Bronchial epithelial cell (primary cell): Measurements from ENCODE around the gene EML6. TPM values are rescaled to one million over a fixed set of nuclear protein-coding genes. Genes with fewer than 3 reads are reported as not detected.

Source experiments
- DNase-seq: peaks from one replicate; pipeline ENCODE4 v3.0.0-alpha.2; 2010; ENCODE audit warnings: low read depth
- FAIRE-seq: peaks from 2 replicates; lab custom pipeline; 2011; peaks lifted over from hg19 to GRCh38; lab: Jason Lieb, UNC
- H3K27me3 ChIP-seq: 2 replicates; pipeline ENCODE4 v1.5.1; 2011; ENCODE audit warnings: low read length; ENCODE audit not compliant: control insufficient read depth, insufficient read depth
- H3K36me3 ChIP-seq: 2 replicates; pipeline ENCODE4 v1.5.1; 2011; ENCODE audit warnings: low read length; ENCODE audit not compliant: control insufficient read depth, insufficient read depth
- H3K4me3 ChIP-seq: 2 replicates; pipeline ENCODE4 v1.5.1; 2011; ENCODE audit warnings: mild to moderate bottlenecking, low read depth, low read length, control low read depth
- CTCF ChIP-seq: IDR thresholded peaks from 2 replicates; pipeline ENCODE4 v1.5.1; 2011; ENCODE audit warnings: mild to moderate bottlenecking, moderate library complexity, low read length, control low read depth, inconsistent platforms; ENCODE audit not compliant: insufficient read depth, severe bottlenecking
- total RNA-seq: library from RNA; depleted of rRNA; stranded (reverse); fragments of >200 nt; gene quantifications from 2 replicates; pipeline ENCODE4 v1.2.1, GENCODE V29; 2014

Gene EML6
- total RNA-seq, 1 donor from 2014 or later = 0.53 TPM

- Histone ChIP-seq H3K36me3 (no peaks in the 10 kb centered on the region), H3K4me3 (no peak overlapping the region), H3K27me3 (no peaks in the 10 kb centered on the region)
- FAIRE-seq (no peak), DNase-seq (no peak)
- TF ChIP-seq CTCF = no peak
These were observed 175.2 kb downstream of the EML6 start for GRCh38 chr2:54898456-54899226.

GRCh38 chr2:54899576-54900200, 176.2 kb downstream of the EML6 start:
- no peaks in the 10 kb centered on the region for H3K27me3 ChIP-seq
- FAIRE-seq (no peak), DNase-seq (peak; percentile 44)
- H3K4me3 ChIP-seq = no peak overlapping the region
- TF ChIP-seq CTCF = peak; percentile 41
- H3K36me3 ChIP-seq = no peaks in the 10 kb centered on the region

GRCh38 chr2:54901224-54901986, 177.9 kb downstream of the EML6 start:
- Histone ChIP-seq H3K36me3 (no peaks in the 10 kb centered on the region), H3K4me3 (no peak overlapping the region), H3K27me3 (no peaks in the 10 kb centered on the region)
- DNase-seq (no peak), FAIRE-seq (no peak)
- no peak for TF ChIP-seq CTCF

GRCh38 chr2:54902763-54903162, 179.3 kb downstream of the EML6 start:
- DNase-seq = no peak
- FAIRE-seq = no peak
- Histone ChIP-seq H3K36me3 (no peaks in the 10 kb centered on the region), H3K27me3 (no peaks in the 10 kb centered on the region), H3K4me3 (no peak overlapping the region)
- TF ChIP-seq CTCF = no peak

- DNase-seq (peak; percentile 98), FAIRE-seq (peak; percentile 87)
- no peaks in the 10 kb centered on the region for H3K36me3 ChIP-seq
- H3K4me3 ChIP-seq = no peak overlapping the region
- TF ChIP-seq CTCF = no peak
- no peaks in the 10 kb centered on the region for H3K27me3 ChIP-seq
These were observed 180.5 kb downstream of the EML6 start for GRCh38 chr2:54903736-54904554.
